Measurements from ENCODE around the gene CFAP61.

CFAP61 gene

DNA sequence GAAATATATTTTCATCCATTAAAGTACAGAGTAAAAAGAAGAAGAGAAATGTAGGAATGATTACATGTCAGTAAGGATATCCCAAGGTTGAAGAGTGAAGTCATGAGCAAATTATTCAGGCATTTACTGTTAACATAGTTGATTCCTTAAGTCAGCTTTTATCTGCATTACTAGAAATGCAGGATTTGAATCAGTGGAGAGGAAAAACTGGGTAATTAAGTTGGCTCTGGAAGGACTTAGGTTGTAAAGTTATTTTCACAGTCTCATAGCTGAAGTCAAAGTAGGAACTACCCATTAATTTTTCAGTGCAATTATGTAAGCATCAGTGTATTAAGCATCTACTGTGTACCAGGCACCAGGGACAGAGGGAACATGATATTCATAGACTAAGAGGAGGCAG lies 27.4 kb upstream of the CFAP61 start:
- no peaks in the 10 kb centered on the region for H3K27me3 ChIP-seq (ENCODE audit: insufficient read depth, low read depth)
- TF ChIP-seq, protein P1, sequence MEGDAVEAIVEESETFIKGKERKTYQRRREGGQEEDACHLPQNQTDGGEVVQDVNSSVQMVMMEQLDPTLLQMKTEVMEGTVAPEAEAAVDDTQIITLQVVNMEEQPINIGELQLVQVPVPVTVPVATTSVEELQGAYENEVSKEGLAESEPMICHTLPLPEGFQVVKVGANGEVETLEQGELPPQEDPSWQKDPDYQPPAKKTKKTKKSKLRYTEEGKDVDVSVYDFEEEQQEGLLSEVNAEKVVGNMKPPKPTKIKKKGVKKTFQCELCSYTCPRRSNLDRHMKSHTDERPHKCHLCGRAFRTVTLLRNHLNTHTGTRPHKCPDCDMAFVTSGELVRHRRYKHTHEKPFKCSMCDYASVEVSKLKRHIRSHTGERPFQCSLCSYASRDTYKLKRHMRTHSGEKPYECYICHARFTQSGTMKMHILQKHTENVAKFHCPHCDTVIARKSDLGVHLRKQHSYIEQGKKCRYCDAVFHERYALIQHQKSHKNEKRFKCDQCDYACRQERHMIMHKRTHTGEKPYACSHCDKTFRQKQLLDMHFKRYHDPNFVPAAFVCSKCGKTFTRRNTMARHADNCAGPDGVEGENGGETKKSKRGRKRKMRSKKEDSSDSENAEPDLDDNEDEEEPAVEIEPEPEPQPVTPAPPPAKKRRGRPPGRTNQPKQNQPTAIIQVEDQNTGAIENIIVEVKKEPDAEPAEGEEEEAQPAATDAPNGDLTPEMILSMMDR (conservative IDR thresholded peaks at IDR 0.05; ENCODE audit: low read depth, low read length), result no peak
- H4K20me1 ChIP-seq (ENCODE audit: insufficient read depth), result no peaks in the 10 kb centered on the region
- H2AFZ ChIP-seq (ENCODE audit: low read depth), result no peak overlapping the region
- H3K4me2 ChIP-seq, result no peak overlapping the region
- H3K79me2 ChIP-seq (ENCODE audit: insufficient read depth, low read depth), result peaks cover 81% of the 10 kb centered on the region
- no peak overlapping the region for H3K27ac ChIP-seq
- H3K4me1 ChIP-seq (ENCODE audit: low read depth, poor library complexity, severe bottlenecking), result peaks cover 39% of the 10 kb centered on the region
- no peak overlapping the region for H3K9ac ChIP-seq
- H3K4me3 ChIP-seq (IDR thresholded peaks at IDR 0.05; ENCODE audit: insufficient read depth, low read depth, low read length), result no peak overlapping the region
- H3K36me3 ChIP-seq (ENCODE audit: insufficient read depth), result no peaks in the 10 kb centered on the region

DNA sequence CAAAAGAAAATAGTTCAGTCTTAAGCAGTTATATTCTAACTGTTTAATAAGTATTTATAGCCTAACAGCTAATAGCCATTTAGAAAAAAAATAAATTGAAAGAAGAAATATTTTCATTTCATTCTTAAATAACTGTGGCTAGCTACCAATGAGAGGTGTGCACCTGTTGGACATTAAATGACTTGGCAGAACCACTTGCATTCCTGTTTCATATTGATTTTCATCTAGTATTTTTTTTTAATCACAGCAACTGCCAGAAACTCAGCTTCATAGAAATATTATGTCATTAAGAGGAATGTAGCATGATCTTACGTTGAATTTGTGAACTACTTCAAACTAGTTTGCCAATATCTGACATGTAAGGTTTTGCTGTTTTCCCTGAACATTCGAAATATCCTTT lies 25.0 kb upstream of the CFAP61 start:
- H3K9ac ChIP-seq, result no peak overlapping the region
- TF ChIP-seq, protein P1 (conservative IDR thresholded peaks at IDR 0.05; ENCODE audit: low read depth, low read length), result no peak
- H2AFZ ChIP-seq (ENCODE audit: low read depth), result no peak overlapping the region
- no peaks in the 10 kb centered on the region for H4K20me1 ChIP-seq (ENCODE audit: insufficient read depth)
- H3K4me1 ChIP-seq (ENCODE audit: low read depth, poor library complexity, severe bottlenecking), result peaks cover 24% of the 10 kb centered on the region
- no peaks in the 10 kb centered on the region for H3K36me3 ChIP-seq (ENCODE audit: insufficient read depth)
- H3K27ac ChIP-seq, result no peak overlapping the region
- H3K4me3 ChIP-seq (IDR thresholded peaks at IDR 0.05; ENCODE audit: insufficient read depth, low read depth, low read length), result no peak overlapping the region
- no peak overlapping the region for H3K4me2 ChIP-seq
- H3K79me2 ChIP-seq (ENCODE audit: insufficient read depth, low read depth), result peaks cover 61% of the 10 kb centered on the region
- no peaks in the 10 kb centered on the region for H3K27me3 ChIP-seq (ENCODE audit: insufficient read depth, low read depth)

DNA sequence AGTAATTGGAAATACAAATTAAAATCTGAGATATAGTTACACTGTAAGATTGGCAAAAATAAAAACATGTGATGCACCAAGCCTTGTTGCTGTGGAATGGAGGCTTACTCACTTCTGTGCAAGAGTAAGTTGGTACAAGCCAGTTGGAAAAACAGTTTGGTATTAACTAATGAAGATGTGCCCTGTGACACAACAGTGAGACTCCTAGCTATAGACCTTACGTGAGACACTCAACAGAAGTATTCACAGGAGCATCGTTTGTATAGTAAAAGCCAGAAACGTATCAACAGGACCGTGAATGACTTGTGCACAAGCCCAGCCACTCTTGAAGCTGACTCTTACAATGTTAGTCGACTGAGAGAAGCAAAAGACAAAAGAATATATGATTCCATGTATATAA lies 20.5 kb upstream of the CFAP61 start:
- Histone ChIP-seq H3K9ac (no peak overlapping the region), H3K27ac (no peak overlapping the region), H3K27me3 (ENCODE audit: insufficient read depth, low read depth) (no peaks in the 10 kb centered on the region), H3K4me3 (IDR thresholded peaks at IDR 0.05; ENCODE audit: insufficient read depth, low read depth, low read length) (no peak overlapping the region), H3K79me2 (ENCODE audit: insufficient read depth, low read depth) (peaks cover 17% of the 10 kb centered on the region; the same call in 1 of the 2 replicates), H4K20me1 (ENCODE audit: insufficient read depth) (no peaks in the 10 kb centered on the region), H2AFZ (ENCODE audit: low read depth) (no peak overlapping the region), H3K4me2 (no peak overlapping the region), H3K36me3 (ENCODE audit: insufficient read depth) (0 out of 2 replicates have a peak, but pooled peaks cover 5% of the 10 kb centered on the region), H3K4me1 (ENCODE audit: low read depth, poor library complexity, severe bottlenecking) (peaks cover 6% of the 10 kb centered on the region)
- TF ChIP-seq, protein P1 (conservative IDR thresholded peaks at IDR 0.05; ENCODE audit: low read depth, low read length), result no peak

DNA sequence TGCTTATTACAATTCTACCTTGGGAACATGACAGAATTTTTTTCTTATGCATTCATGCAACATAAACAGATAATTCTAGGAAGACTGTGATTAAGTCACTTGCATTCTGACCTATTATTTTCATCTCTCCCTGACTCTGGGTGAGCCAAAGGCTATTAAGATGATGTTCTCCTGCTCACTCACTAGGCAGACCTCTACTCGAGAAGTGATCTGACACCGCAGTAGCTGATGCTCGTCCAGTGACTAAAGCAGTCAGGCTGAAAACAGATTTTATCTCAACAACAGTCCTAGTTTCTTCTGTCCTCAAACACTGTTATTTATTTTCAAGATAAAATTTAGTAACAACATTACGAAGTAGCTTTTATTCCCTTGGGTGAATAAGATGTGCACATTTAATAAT lies 17.8 kb upstream of the CFAP61 start:
- Histone ChIP-seq H3K4me2 (no peak overlapping the region), H4K20me1 (ENCODE audit: insufficient read depth) (no peaks in the 10 kb centered on the region), H2AFZ (ENCODE audit: low read depth) (no peak overlapping the region), H3K36me3 (ENCODE audit: insufficient read depth) (0 out of 2 replicates have a peak, but pooled peaks cover 5% of the 10 kb centered on the region), H3K9ac (no peak overlapping the region), H3K27me3 (ENCODE audit: insufficient read depth, low read depth) (no peaks in the 10 kb centered on the region), H3K27ac (no peak overlapping the region), H3K4me1 (ENCODE audit: low read depth, poor library complexity, severe bottlenecking) (peaks cover 6% of the 10 kb centered on the region), H3K79me2 (ENCODE audit: insufficient read depth, low read depth) (no peaks in the 10 kb centered on the region), H3K4me3 (IDR thresholded peaks at IDR 0.05; ENCODE audit: insufficient read depth, low read depth, low read length) (no peak overlapping the region)
- TF ChIP-seq, protein P1 (conservative IDR thresholded peaks at IDR 0.05; ENCODE audit: low read depth, low read length), result no peak

Measured in KMS-11 (cell line).